COLO668 (cell line): ENCODE results near the gene LARP6.
"Not testable (repeated sequence)": the region's sequence is repeated elsewhere in the genome, so short reads cannot be mapped to it uniquely, and the experiment has no call there.

Experiments used
- DNase-seq: peaks from one replicate; lab custom pipeline; 2025; ENCODE audit not compliant: unreplicated experiment; lab: John Stamatoyannopoulos, UW

The LARP6 gene

GRCh38 chr15:70831094-70831911 is 22.7 kb downstream of the LARP6 start:
- DNase-seq, result no peak

GRCh38 chr15:70830615-70831014 is 23.3 kb downstream of the LARP6 start:
- no peak for DNase-seq

DNA sequence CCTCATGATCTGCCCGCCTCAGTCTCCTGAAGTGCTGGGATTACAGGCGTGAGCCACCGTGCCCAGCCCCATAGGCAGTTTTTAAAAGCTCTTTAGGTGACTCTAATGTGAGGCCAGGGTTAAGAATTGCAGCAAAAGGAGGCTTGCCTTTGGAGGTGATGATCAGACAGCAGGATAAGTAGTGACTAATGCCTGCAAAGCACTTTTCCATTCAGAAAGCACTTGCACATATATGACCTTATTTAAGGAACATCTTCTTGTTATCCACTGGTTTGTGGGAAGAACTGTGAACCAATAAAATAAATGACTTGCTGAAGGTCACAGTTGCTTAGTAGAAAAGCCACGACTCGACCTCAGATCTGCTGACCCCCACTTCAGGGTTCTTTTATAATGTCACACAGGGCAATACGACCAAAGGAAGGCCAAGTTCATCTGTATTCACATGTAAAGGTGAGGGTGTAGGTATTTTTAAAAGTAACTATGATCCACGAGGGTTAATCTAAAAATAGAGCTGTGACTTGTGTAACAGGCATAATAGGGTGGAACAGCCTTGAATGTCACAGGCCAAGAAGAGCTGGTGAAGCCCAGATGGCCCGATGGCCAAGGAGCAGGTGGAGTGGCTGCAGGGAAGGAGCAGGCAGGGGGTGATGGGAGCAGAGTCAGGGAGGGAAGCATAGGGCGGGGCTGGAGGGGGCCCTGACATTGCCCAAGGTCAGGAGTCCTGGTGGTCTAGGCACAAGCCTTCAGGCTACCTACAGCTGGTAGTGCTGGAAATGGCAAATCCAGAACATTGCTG is 24.4 kb downstream of the LARP6 start:
- no peak for DNase-seq

GRCh38 chr15:70827721-70828120 is 26.2 kb downstream of the LARP6 start:
- no peak for DNase-seq

- DNase-seq, result no peak
Observed at GRCh38 chr15:70826634-70827033, 27.3 kb downstream of the LARP6 start.

DNA sequence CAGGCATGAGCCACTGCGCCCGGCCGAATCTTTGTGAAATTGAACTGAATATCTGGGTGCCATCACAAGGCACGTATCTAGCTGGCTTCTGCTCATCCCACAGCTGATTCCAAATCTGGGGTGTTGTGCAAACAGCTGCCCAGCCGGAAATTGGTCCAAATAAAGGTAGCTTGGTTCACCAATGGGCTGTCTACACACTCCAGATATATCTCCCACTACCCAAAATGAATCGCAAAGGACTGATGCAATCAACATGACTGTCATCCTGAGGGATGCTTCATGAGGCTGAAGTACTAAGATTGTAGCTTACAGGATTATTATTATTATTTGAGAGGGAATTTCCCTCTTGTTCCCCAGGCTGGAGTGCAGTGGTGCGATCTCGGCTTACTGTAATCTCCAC is 28.1 kb downstream of the LARP6 start:
- DNase-seq, result no peak

DNA sequence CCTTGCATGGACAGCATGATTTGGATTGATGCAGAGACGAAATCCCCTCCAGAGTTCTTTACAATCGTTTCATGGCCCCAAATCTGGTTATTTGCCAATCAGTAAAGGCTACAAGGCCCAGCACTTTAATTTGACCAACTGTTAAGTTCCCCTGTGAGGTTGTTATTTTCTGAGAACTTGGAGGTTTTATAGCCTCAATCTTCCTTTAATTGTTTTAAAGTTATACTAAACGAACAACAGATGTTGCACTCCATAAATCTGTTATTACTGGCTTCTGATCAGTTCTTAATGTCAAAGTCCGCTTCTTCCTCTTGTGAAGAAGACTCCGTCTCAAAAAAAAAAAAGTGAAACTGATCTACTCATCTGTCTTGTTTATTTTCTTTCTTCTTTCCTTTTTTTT is 30.8 kb downstream of the LARP6 start:
- DNase-seq, result no peak

DNA sequence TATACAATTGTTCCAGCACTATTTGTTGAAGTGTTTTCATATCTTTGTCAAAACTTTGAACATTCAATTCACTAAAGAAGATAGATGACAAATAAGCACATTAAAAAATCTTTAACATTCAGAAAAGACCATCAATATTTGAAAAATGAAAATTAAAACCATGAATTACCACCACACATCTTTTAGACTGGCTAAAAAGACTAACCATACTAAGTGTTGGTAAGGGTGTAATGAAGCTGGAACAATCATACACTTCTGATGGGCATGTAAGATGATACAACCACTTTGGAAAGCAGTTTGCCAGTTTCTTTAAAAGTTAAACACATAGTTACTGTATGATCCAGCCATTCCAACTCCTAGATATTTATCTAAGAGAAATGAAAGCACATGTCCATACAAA is 33.7 kb downstream of the LARP6 start:
- DNase-seq, result no peak

DNA sequence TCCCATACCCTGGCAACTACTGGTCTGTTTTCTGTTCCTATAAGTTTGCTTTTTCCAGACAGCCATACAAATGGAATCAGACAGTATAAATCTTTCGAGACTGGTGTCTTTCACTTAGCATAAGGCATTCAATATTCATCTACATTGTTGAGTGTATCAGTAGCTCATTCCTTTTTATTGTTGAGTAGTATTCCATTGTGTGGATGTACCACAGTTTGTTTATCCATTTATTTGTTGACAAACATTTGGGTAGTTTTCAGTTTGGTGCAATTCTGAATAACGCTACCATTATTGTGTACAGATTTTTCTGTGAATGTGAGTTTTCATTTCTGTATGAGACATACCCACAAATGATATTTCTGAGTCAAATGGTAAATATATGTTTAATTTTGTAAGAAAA is 35.4 kb downstream of the LARP6 start:
- DNase-seq, result no peak

DNA sequence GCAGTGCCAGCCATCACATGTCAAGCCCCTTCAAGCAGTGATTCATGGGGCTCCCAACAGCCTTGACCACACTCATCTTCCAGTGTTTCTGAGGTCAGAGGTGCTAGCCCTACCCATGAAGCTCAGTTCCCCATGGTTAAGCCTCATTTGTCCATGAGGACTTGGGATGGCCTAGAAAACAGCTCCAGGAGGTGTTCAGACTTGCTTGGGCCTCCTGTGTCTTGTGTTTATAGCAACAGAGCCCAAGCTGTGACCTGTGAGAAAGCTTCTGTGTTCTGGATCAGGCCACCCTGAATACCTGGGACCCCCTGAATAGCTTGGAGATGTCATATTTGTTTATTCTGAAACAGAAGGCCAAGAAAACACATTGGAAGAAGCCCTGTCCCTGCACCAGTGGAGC is 36.7 kb downstream of the LARP6 start:
- DNase-seq, result no peak

- DNase-seq, result peak; percentile 65
Observed at GRCh38 chr15:70815604-70816003, 38.4 kb downstream of the LARP6 start.

GRCh38 chr15:70815011-70815410 is 38.9 kb downstream of the LARP6 start:
- not testable (repeated sequence) for DNase-seq

GRCh38 chr15:70812827-70813364 is 41.1 kb downstream of the LARP6 start:
- DNase-seq, result no peak

GRCh38 chr15:70810916-70811578 is 42.9 kb downstream of the LARP6 start:
- DNase-seq, result no peak

- no peak for DNase-seq
Observed at GRCh38 chr15:70806992-70807712, 46.8 kb downstream of the LARP6 start.

DNA sequence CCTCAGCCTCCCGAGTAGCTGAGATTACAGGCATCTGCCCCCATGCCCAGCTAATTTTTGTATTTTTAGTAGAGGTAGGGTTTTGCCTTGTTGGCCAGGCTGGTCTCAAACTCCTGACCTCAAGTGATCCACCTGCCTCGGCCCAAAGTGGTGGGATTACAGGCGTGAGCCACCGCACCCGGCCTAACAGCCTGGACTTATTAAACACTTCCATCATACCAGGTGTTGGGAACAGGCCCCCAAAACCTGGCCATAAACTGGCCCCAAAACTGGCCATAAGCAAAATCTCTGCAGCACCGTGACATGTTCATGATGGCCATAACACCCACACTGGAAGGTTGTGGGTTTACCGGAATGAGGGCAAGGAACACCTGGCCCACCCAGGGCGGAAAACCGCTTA is 49.6 kb downstream of the LARP6 start:
- DNase-seq, result not testable (repeated sequence)

- DNase-seq, result no peak
Observed at GRCh38 chr15:70802629-70803028, 51.3 kb downstream of the LARP6 start.

DNA sequence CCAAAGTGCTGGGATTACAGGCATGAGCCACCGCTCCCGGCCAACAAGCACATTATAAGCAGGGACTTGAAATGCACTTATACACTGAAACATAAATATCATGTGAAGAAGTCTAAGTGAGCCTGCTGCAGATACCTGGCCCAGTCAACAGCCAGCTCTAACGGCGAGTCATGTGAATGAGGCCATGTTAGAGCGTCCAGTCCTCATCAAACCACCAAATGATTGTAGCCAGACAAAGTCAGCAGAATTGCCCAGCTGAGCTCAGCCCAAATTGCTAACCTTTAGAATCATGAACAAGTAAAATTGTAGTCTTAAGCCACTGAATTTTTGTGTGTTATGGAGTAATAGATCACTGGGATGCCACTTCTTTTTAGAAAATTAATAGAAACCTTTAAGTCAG is 52.8 kb downstream of the LARP6 start:
- DNase-seq, result no peak

- no peak for DNase-seq
Observed at GRCh38 chr15:70799667-70800450, 54.1 kb downstream of the LARP6 start.

DNA sequence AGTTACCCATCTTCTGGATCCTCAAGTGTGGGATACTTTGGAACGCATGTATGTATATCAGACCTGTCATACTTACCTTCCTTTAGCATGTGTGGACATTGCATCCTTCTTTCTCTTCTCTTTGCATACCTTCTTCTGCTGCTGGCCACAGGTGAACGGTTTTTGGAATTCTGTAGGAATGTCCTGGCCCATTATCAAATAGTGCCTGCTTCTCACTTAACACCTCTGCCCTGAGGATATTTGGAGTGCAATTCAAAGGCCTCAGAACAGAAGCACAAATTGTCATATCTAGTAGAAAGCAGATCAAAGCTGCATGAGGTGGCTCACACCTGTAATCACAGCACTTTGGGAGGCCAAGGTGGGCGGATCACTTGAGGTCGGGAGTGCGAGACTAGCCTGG is 56.5 kb downstream of the LARP6 start:
- no peak for DNase-seq
